Ascending aorta (tissue), 2 donors: ENCODE data around the gene GAB2. TPM values are rescaled to one million over a fixed set of nuclear protein-coding genes. Genes with fewer than 3 reads are reported as not detected.
A peak's percentile ranks its signal among the peaks of the same experiment; 100 is the strongest.
"Not testable (repeated sequence)": the region's sequence is repeated elsewhere in the genome, so short reads cannot be mapped to it uniquely, and the experiment has no call there.

Experiments
- DNase-seq, 2 donors: peaks; one replicate each; pipeline ENCODE4 v3.0.0-alpha.2; 2019; ENCODE audit warnings: low spot score in 2 of 2
- H3K27ac ChIP-seq, 2 donors: fragments of 200-600 bp; sonication (generic); one replicate each; pipeline ENCODE4 v1.5.1; 2016 to 2017; ENCODE audit warnings: mild to moderate bottlenecking in 1 of 2
- H3K27me3 ChIP-seq: fragments of 200-600 bp; sonication (generic); one replicate; pipeline ENCODE4 v1.5.1; 2017
- H3K36me3 ChIP-seq, 2 donors: fragments of 200-600 bp; sonication (generic); one replicate each; pipeline ENCODE4 v1.5.1; 2016
- H3K4me1 ChIP-seq, 2 donors: fragments of 200-600 bp; sonication (generic); one replicate each; pipeline ENCODE4 v1.5.1; 2016 to 2017; ENCODE audit warnings: mild to moderate bottlenecking in 1 of 2
- H3K4me3 ChIP-seq, 2 donors: fragments of 200-600 bp; sonication (generic); one replicate each; pipeline ENCODE4 v1.5.1; 2016 to 2017; ENCODE audit warnings: mild to moderate bottlenecking in 1 of 2
- H3K9me3 ChIP-seq, 2 donors: fragments of 200-600 bp; sonication (generic); one replicate each; pipeline ENCODE4 v1.5.1; 2016
- CTCF ChIP-seq, 3 experiments: fragments of 200-600 bp in 2 of 3; fragments of 450-650 bp in 1 of 3; sonication (generic) in 2 of 3; IDR thresholded peaks; one replicate each; pipeline ENCODE4 v1.5.1; 2016 to 2019; ENCODE audit warnings: antibody characterized with exemption in 3 of 3, mild to moderate bottlenecking in 1 of 3, moderate library complexity in 1 of 3
- intact Hi-C: fragments of 100-400 bp; cut with DNase I; formaldehyde crosslinking; loops from one replicate; pipeline ENCODE4 v1.15.1; 2023
- total RNA-seq: library from RNA; depleted of rRNA; stranded (reverse); fragments of >200 nt; gene quantifications from one replicate; pipeline ENCODE4 v1.1.0, GENCODE V29; 2016

Gene GAB2
- total RNA-seq, 1 donor from 2014 or later = 21.6 TPM

GRCh38 chr11:78241475-78241874 lies 176.1 kb downstream of the GAB2 start:
- intact Hi-C loops = no loop called here
- Histone ChIP-seq H3K27me3 (no peaks in the 10 kb centered on the region), H3K9me3 (peaks cover 0 to 6% of the 10 kb centered on the region in 2 donors), H3K27ac (no peak overlapping the region), H3K4me1 (peaks cover 0 to 5% of the 10 kb centered on the region in 2 donors), H3K4me3 (no peak overlapping the region), H3K36me3 (peaks cover 0 to 18% of the 10 kb centered on the region in 2 donors)
- no peak for DNase-seq
- TF ChIP-seq CTCF (IDR thresholded peaks at IDR 0.05) = no peak

GRCh38 chr11:78239781-78240180 lies 177.8 kb downstream of the GAB2 start:
- H3K27ac ChIP-seq = no peak overlapping the region
- H3K36me3 ChIP-seq = peaks cover 0 to 13% of the 10 kb centered on the region in 2 donors
- intact Hi-C loops = no loop called here
- H3K9me3 ChIP-seq = peaks cover 0 to 6% of the 10 kb centered on the region in 2 donors
- H3K4me1 ChIP-seq = peaks cover 0 to 5% of the 10 kb centered on the region in 2 donors
- no peak for DNase-seq
- no peaks in the 10 kb centered on the region for H3K27me3 ChIP-seq
- no peak for TF ChIP-seq CTCF (IDR thresholded peaks at IDR 0.05)
- no peak overlapping the region for H3K4me3 ChIP-seq

DNA sequence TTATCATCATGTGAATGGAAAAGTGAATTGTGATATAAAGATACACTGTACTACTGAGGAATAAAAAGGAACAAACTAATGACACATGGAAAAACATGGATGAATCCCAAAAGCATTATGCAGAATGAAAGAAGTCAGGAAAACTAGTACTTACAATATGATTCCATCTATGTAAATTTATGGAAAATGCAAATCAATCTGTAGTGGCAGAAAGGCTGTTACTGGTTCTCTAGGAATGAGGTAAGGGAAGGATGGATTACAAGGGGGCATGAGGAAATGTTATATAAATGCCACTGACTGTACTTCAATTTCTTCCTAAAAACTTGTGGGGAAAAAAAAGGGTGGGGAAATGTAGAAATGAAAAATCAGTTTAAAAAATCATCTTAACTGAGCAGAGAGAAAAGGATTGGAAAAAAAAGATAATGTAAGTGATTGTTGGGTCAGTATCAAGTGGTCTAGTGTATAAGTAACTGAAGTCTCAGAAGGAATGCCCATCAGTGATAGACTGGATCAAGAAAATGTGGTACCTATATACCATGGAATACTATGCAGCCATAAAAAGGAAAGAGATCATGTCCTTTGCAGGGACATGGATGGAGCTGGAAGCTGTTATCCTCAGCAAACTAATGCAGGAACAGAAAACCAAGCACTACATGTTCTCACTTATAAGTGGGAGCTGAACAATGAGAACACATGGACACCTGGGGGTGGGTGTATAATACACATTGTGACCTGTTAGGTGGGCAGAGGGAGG lies 180.2 kb downstream of the GAB2 start:
- Histone ChIP-seq H3K4me3 (no peak overlapping the region), H3K9me3 (peaks cover 0 to 6% of the 10 kb centered on the region in 2 donors), H3K36me3 (peaks cover 0 to 13% of the 10 kb centered on the region in 2 donors), H3K27ac (no peak overlapping the region), H3K4me1 (peaks cover 0 to 5% of the 10 kb centered on the region in 2 donors), H3K27me3 (no peaks in the 10 kb centered on the region)
- no peak for DNase-seq
- TF ChIP-seq CTCF (IDR thresholded peaks at IDR 0.05) = no peak
- intact Hi-C loops = no loop called here

GRCh38 chr11:78234006-78234405 lies 183.6 kb downstream of the GAB2 start:
- H3K27ac ChIP-seq = peak overlapping the region; percentile 77 to 78
- H3K4me3 ChIP-seq = no peak overlapping the region
- no peaks in the 10 kb centered on the region for H3K36me3 ChIP-seq
- intact Hi-C loops = no loop called here
- TF ChIP-seq CTCF (IDR thresholded peaks at IDR 0.05) = no peak
- no peaks in the 10 kb centered on the region for H3K27me3 ChIP-seq
- H3K9me3 ChIP-seq = no peaks in the 10 kb centered on the region
- no peak for DNase-seq
- peaks cover 0 to 20% of the 10 kb centered on the region in 2 donors for H3K4me1 ChIP-seq

GRCh38 chr11:78233046-78233445 lies 184.6 kb downstream of the GAB2 start:
- intact Hi-C loops = loop anchor here (2.0 kb wide), 2 partner anchors 24 to 78 kb away; no protein-coding TSS in a partner anchor
- Histone ChIP-seq H3K4me1 (peaks cover 0 to 20% of the 10 kb centered on the region in 2 donors), H3K27ac (peak overlapping the region; percentile 77 to 78)
- not testable (repeated sequence) for H3K4me3 ChIP-seq, DNase-seq, H3K9me3 ChIP-seq, H3K27me3 ChIP-seq, H3K36me3 ChIP-seq

- no peaks in the 10 kb centered on the region for H3K27me3 ChIP-seq
- no peak for TF ChIP-seq CTCF (IDR thresholded peaks at IDR 0.05)
- intact Hi-C loops = loop anchor here (2.0 kb wide), 2 partner anchors 25 to 79 kb away; no protein-coding TSS in a partner anchor
- no peaks in the 10 kb centered on the region for H3K36me3 ChIP-seq
- H3K27ac ChIP-seq = peak overlapping the region; percentile 77 to 78
- H3K4me1 ChIP-seq = peaks cover 0 to 20% of the 10 kb centered on the region in 2 donors
- H3K4me3 ChIP-seq = no peak overlapping the region
- no peak for DNase-seq
- no peaks in the 10 kb centered on the region for H3K9me3 ChIP-seq
Measured at GRCh38 chr11:78231962-78232501, 185.6 kb downstream of the GAB2 start.
